ENCODE data around the gene IL17RC. TPM values are rescaled to one million over a fixed set of nuclear protein-coding genes. Genes with fewer than 3 reads are reported as not detected.

The IL17RC gene
- total RNA-seq, 1 experiment from 2014 or later: 6.8 TPM

GRCh38 chr3:9898467-9899241, 18.2 kb upstream of the IL17RC start:
- Histone ChIP-seq H4K8ac (replicated peaks; ENCODE audit: insufficient read length, low read depth, low read length) (no peak overlapping the region), H4K5ac (ENCODE audit: insufficient read length, low read depth, low read length) (no peak overlapping the region), H3K9ac (ENCODE audit: extremely low read depth, insufficient read length, low read length) (no peak overlapping the region), H2BK15ac (ENCODE audit: low read depth, low read length) (no peak overlapping the region), H3K23me2 (ENCODE audit: insufficient read length, low read depth, low read length, poor library complexity, severe bottlenecking) (no peaks in the 10 kb centered on the region), H2BK20ac (ENCODE audit: low read depth, low read length, poor library complexity, severe bottlenecking) (no peak overlapping the region), H3T11ph (ENCODE audit: low read length) (no peak overlapping the region), H3K4me2 (ENCODE audit: insufficient read depth, insufficient read length, low read length) (no peak overlapping the region), H3K14ac (ENCODE audit: insufficient read depth, low read length) (no peak overlapping the region), H3K27ac (ENCODE audit: insufficient read length, low read depth, low read length) (no peak overlapping the region), H3K79me2 (ENCODE audit: insufficient read depth, low read length) (no peaks in the 10 kb centered on the region), H2BK12ac (ENCODE audit: insufficient read length, low read depth, low read length) (no peak overlapping the region), H4K91ac (ENCODE audit: insufficient read length, low read depth, low read length) (no peak overlapping the region), H3K4me1 (ENCODE audit: insufficient read depth, low read length) (no peaks in the 10 kb centered on the region; the same call in 1 of the 2 replicates), H4K20me1 (ENCODE audit: control insufficient read depth, insufficient read depth, insufficient read length) (no peaks in the 10 kb centered on the region), H2BK5ac (ENCODE audit: insufficient read length, low read length) (no peak overlapping the region), H3K56ac (ENCODE audit: insufficient read length, low read depth, low read length) (no peak overlapping the region), H2BK120ac (ENCODE audit: low read depth, low read length, poor library complexity, severe bottlenecking) (no peak overlapping the region), H3K18ac (ENCODE audit: insufficient read length, low read depth, low read length) (no peak overlapping the region), H3K23ac (ENCODE audit: insufficient read length, low read depth, low read length) (no peak overlapping the region), H3K79me1 (ENCODE audit: insufficient read depth, low read depth, low read length, poor library complexity, severe bottlenecking) (no peaks in the 10 kb centered on the region), H3K27me3 (ENCODE audit: insufficient read depth, low read length) (no peaks in the 10 kb centered on the region), H3K4ac (ENCODE audit: low read depth, low read length) (no peak overlapping the region), H3K9me3 (ENCODE audit: control insufficient read depth, low read depth, low read length) (no peaks in the 10 kb centered on the region), H2AK5ac (ENCODE audit: insufficient read length, low read length) (no peak overlapping the region), H2AFZ (ENCODE audit: low read length) (no peak overlapping the region)
- Mint-ChIP-seq H3K27ac (peak overlapping the region; percentile 10 to 63 (median 25); a peak in 3 of 7 replicates), H3K9me3 (no peaks in the 10 kb centered on the region), H3K4me1 (peaks cover 15 to 27% of the 10 kb centered on the region in 2 experiments), H3K36me3 (ENCODE audit: insufficient read depth in 1 of 3, low read depth in 3 of 3) (peaks cover 3 to 10% (median 10%) of the 10 kb centered on the region in 3 experiments; a peak in 5 of 7 replicates), H3K27me3 (ENCODE audit: low read depth) (no peaks in the 10 kb centered on the region), H3K4me3 (no peak overlapping the region; a peak in 1 of 5 replicates)
- DNase-seq: no peak
- WGBS (ENCODE audit: extremely low coverage, insufficient read length, low lambda C conversion rate): no CpG with 5 or more reads among the region's 8 CpGs
- TF ChIP-seq CTCF (conservative IDR thresholded peaks at IDR 0.05): no peak

All from H9 (cell line).